Activated CD4-positive, CD25-positive, alpha-beta regulatory T cell (primary cell): ENCODE measurements around the gene WDFY4.

ENCODE experiments used
- DNase-seq, 4 experiments: peaks; one replicate each; lab custom pipeline; 2025; lab: John Stamatoyannopoulos, UW

The WDFY4 gene

GRCh38 chr10:48792687-48793096 is 108.0 kb downstream of the WDFY4 start:
- DNase-seq = no peak

- no peak for DNase-seq
Observed at GRCh38 chr10:48794074-48794473, 109.4 kb downstream of the WDFY4 start.

DNA sequence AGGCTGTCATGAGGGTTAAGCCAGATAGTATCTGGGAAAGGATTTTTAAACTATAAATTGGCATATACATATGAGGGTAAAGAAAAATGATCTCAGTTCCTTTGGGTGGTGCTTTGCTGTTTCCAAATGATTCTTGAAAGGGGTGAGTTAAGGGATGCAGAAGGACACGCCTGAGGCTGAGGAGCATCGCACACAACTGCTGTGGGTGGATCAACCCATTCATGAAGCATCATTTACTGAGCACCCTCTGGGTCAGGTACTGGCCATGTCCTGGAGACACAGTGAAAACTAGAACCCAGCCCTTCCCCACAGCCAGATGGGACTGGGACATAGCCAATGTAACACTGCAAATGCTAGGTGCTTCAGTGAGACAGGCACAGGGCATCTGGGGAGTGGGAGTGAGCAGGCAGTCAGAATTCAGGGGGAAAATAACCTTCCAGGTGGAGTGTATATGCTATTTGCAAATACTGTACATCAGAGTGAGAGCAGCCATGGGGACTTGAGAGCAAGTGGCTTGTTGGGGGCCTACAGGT is 112.1 kb downstream of the WDFY4 start:
- no peak for DNase-seq

- no peak for DNase-seq
Observed at GRCh38 chr10:48797830-48798229, 113.2 kb downstream of the WDFY4 start.

DNA sequence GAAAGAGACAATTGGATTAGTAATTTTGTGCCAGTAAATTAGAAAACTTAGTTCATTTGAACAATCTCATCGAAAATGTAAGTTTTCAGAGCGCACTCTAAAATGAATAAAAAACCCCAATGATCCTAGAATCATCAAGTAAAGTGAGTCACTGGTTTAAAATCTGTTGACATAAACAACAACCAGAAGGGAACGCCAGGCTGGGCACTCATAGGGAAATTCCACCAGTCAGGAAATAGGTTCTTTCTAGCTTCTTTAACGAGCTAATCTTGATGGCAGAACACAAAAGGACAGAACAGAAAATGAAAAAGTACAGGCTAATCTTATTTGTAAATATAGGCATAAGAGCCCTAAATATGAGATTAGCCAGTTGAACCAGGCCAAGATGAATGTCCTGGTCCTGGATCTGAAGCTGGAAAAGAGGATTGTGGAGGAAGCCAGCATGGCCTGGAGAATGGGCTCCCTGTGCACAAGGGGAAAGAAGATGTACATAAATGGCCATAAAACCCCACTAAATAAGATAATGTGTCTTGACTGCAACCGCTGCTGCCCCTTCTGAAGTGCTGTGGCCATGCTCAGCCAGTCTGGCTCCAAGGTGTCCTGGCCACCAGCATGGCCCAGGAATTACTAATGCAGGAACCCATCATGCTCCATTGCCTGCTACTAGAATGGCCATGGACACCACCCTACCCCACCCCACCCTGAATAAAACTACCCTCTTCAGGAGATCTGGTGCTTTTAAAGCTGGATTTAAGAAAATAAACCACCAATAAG is 114.0 kb downstream of the WDFY4 start:
- no peak for DNase-seq

- DNase-seq = no peak
Observed at GRCh38 chr10:48799341-48800006, 114.8 kb downstream of the WDFY4 start.

DNA sequence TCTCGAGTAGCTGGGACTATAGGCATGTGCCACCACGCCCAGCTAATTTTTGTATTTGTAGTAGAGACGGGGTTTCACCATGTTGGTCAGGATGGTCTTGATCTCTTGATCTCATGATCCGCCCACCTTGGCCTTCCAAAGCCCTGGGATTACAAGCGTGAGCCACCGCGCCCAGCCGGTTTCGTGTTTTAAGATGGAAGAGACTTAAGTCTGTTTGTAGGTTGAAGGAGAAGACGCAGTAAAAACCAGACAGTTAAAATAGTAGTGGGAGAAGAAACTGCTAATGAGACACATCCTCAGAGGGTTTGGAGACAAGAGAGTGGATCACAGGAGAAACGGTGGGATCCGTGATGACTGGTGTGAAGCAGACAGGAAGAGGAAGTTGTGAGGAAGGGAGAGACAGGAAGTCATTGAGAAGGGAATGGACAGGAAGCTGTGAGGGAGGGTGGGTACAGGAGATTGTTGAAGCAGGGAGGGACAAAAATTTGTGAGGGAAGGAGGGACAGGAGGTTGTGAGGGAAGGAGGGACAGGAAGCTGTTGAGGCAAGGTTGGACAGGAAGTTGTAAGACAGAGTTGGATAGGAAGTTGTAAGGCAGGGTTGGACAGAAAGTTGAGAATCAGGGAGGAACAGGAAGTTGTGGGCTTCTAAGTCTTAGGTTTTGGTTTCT is 115.5 kb downstream of the WDFY4 start:
- DNase-seq = no peak

- DNase-seq = no peak
Observed at GRCh38 chr10:48801001-48801421, 116.3 kb downstream of the WDFY4 start.

- no peak for DNase-seq
Observed at GRCh38 chr10:48802611-48803071, 118.0 kb downstream of the WDFY4 start.

GRCh38 chr10:48803801-48804584 is 119.3 kb downstream of the WDFY4 start:
- DNase-seq = no peak

DNA sequence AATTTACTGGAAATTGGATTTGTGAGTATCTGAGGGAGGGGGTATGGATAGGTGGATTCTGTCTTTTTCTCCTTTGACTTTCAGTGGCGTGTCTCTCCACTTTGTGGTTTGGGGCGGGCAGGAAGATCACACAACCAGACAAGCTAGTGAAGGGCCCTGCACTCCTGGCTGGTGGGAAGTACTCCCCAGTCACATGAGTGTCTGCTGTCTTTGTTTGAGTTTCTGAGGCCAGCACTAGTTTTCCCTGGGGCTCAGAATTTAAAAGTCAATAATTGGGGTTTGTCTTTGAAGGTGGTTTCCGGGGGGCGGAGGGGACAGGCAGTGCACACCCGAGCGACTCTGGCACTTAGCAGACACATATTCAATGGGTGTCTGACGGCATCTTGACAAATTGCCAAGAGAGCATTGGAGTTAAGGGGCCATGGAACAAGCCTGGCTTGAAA is 120.1 kb downstream of the WDFY4 start:
- no peak for DNase-seq

- DNase-seq = no peak
Observed at GRCh38 chr10:48805411-48805810, 120.7 kb downstream of the WDFY4 start.

- no peak for DNase-seq
Observed at GRCh38 chr10:48805848-48806247, 121.2 kb downstream of the WDFY4 start.

DNA sequence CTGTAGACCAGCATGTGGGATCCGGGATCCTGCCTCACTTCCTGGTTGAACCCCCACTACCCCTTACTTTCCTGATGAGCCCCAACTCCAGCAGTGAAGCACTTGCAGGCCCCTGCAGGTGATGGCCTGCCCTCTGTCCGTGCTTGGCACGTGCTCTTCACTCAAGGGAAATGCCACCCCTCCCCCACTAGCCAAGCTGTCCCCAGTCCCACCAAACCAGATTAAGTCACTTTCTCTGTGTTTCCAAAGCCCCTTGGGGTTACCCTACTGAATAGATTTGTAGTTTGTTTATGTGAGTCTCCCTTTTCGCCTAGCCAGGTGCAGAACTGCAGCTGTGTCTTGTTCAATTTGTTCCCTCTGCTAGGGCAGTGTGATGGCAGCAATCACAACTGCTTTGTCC is 121.7 kb downstream of the WDFY4 start:
- DNase-seq = no peak

DNA sequence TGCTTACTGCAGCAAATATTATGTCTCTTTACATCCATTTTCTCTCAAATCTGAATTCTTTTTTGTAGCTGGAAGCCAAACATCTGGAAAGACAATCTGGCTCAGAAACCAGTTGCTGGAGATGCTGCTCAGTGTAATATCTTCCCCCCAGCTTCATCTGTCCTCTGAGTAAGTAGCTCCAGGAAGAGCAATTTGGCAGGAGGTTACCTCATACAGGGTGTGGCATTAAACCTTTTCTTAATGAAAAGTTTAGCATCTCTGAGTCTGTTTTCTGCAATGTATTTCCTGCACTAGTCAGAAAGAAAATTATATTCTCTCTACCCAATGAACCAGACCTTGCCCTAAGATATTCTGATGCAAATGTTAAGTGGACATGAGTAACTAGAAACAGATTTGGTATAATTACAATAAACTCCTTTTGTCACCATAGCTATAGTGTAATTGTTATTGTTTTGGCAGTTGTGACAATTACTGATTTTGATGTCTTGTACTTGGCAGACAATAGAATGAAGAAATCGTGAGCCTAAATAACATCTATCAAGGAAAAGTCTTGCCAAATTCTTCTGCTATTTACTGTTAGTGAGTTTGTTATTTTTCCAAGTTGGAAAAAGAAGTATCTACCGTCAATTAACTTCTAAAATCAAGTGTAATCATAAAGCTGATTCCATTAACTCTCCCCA is 123.3 kb downstream of the WDFY4 start:
- DNase-seq = no peak

GRCh38 chr10:48809261-48809660 is 124.6 kb downstream of the WDFY4 start:
- DNase-seq = no peak

DNA sequence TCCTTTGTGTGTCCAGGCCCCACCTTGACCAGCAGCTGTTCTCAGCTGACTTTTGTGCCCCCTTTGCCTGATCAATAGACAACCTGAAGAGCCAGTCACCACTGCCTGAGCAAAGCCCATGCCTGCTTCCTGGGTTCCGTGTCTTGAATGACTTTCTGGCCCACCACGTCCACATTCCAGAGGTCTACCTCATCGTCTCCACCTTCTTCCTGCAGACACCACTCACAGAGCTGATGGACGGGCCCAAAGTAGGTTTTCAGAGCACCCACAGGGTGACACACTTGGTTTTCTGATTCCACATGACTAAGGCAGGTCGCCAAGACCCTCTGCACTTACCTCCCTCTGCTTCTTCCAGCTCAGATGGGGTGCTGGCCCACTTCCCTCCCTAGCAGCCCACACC is 126.8 kb downstream of the WDFY4 start:
- DNase-seq = no peak

DNA sequence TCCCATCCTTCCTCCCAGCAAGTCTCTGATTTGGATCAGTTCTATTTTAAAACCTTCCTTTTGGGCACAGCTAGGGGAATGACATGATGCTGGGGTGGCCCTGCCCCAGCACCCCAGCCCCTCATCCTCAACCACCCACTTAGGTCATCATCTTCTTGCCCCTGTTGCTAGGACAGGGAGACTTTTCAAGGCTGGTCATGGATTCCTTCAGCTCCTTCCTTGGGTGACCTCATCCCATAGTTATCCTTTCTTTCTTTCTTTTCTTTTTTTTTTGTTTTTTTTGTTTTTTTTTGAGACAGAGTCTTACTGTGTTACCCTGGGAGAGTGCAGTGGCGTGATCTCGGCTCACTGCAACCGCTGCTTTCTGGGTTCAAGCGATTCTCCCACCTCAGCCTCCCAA is 127.2 kb downstream of the WDFY4 start:
- no peak for DNase-seq

DNA sequence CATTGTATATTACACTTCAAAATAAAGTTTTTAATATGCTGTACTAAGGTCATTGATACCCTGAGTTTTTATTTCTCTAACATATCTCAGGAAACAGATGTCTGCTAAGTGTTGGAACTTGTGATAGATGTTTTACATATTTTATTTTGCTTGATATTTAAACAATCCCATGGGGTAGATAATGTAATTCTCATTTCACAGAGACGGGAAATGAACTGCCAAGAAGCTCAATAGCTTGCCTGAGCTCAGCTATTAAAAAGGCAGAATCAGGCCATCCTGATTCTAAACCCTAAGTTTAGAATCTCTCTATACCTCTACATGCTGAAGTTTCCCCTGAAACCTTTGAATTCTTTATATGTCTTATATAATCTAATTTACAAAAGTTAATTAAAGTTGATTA is 128.6 kb downstream of the WDFY4 start:
- no peak for DNase-seq

- no peak for DNase-seq
Observed at GRCh38 chr10:48813825-48814224, 129.2 kb downstream of the WDFY4 start.

DNA sequence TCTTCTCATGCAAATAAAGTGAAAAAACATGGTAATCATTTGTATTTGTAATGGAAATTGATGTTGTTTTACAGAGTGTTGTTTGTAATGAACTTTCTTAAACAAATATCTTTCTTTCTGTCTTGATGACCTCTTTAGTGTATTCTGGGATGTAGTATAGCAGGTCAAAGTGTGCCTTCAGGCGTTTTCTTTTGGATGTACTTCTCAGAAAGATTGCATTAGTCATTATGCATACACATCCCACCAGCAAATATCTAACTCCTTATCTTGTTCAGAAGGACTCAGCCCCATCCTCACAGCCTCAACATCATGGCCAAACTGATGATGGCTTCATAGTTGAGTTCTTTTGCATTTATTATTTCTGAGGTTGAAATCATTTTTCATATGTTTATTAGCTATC is 130.3 kb downstream of the WDFY4 start:
- DNase-seq = no peak
